Sigmoid colon (tissue), 7 donors: ENCODE data around the gene S100A5. TPM values are rescaled to one million over a fixed set of nuclear protein-coding genes. Genes with fewer than 3 reads are reported as not detected.
A peak's percentile ranks its signal among the peaks of the same experiment; 100 is the strongest.

ENCODE experiments used
- DNase-seq: peaks from one replicate; pipeline ENCODE4 v3.0.0-alpha.2; 2019
- H3K27ac ChIP-seq, 4 donors: fragments of 200-600 bp; sonication (generic); one replicate each; pipeline ENCODE4 v1.5.1; 2016 to 2019; ENCODE audit warnings: mild to moderate bottlenecking in 1 of 4
- H3K27me3 ChIP-seq, 3 donors: fragments of 200-600 bp; sonication (generic); one replicate each; pipeline ENCODE4 v1.5.1; 2019; ENCODE audit warnings: mild to moderate bottlenecking in 1 of 3
- H3K36me3 ChIP-seq, 4 donors: fragments of 200-600 bp; sonication (generic); one replicate each; pipeline ENCODE4 v1.5.1; 2016 to 2019
- H3K4me1 ChIP-seq, 4 donors: fragments of 200-600 bp; sonication (generic); one replicate each; pipeline ENCODE4 v1.5.1; 2017 to 2019
- H3K4me3 ChIP-seq, 4 donors: fragments of 200-600 bp; sonication (generic); one replicate each; pipeline ENCODE4 v1.5.1; 2017 to 2019; ENCODE audit warnings: mild to moderate bottlenecking in 2 of 4, moderate library complexity in 1 of 4
- H3K9me3 ChIP-seq, 4 donors: fragments of 200-600 bp in 3 of 4; sonication (generic) in 3 of 4; one replicate each; pipeline versions ENCODE4 v1.5.1 to v1.6.1; 2013 to 2019
- EP300 ChIP-seq, 4 donors: sonication (generic); formaldehyde crosslinking; IDR thresholded peaks; one replicate each; pipeline ENCODE4 v1.6.1; 2017; ENCODE audit warnings: antibody characterized with exemption in 4 of 4
- POLR2A ChIP-seq, 2 donors: fragments of 450-650 bp; IDR thresholded peaks; one replicate each; pipeline ENCODE4 v1.6.1; 2016; ENCODE audit warnings: antibody characterized with exemption in 2 of 2, mild to moderate bottlenecking in 2 of 2, moderate library complexity in 2 of 2
- POLR2AphosphoS5 ChIP-seq, 4 donors: sonication (generic); formaldehyde crosslinking; IDR thresholded peaks; one replicate each; pipeline ENCODE4 v1.6.1; 2017; ENCODE audit warnings: antibody characterized with exemption in 4 of 4
- WGBS, 2 donors: extraction: QIAGEN DNeasy Blood & Tissue Kit; methylation state at CpG; one replicate each; pipeline ENCODE4 v1.1.7; 2013; 5-methylcytosine and 5-hydroxymethylcytosine counted together
- intact Hi-C: fragments of 100-400 bp; cut with DNase I; formaldehyde crosslinking; loops from one replicate; pipeline ENCODE4 v1.15.1; 2023
- polyA plus RNA-seq, 3 donors: library from polyadenylated mRNA; stranded (reverse); fragments of 200-250 nt; gene quantifications; one replicate each; pipeline ENCODE4 v1.2.3, GENCODE V29; 2013
- total RNA-seq, 4 donors: library from RNA; depleted of rRNA; stranded (reverse); fragments of >200 nt; gene quantifications; one replicate each; pipeline ENCODE4 v1.1.0, GENCODE V29; 2016
- TF ChIP-seq, protein P1 (sequence below), 4 experiments: fragments of 450-650 bp in 3 of 4; fragments of 200-600 bp in 1 of 4; IDR thresholded peaks; one replicate each; pipeline ENCODE4 v1.5.1; 2016 to 2019; ENCODE audit warnings: antibody characterized with exemption in 4 of 4, mild to moderate bottlenecking in 3 of 4, moderate library complexity in 2 of 4
- donor health status: healthy with polysubstance abuse.
- donor health status: Bipolar disorder and iron deficiency.
- donor health status: healthy.

The S100A5 gene
- total and polyA plus RNA-seq, 7 donors, result not detected

DNA sequence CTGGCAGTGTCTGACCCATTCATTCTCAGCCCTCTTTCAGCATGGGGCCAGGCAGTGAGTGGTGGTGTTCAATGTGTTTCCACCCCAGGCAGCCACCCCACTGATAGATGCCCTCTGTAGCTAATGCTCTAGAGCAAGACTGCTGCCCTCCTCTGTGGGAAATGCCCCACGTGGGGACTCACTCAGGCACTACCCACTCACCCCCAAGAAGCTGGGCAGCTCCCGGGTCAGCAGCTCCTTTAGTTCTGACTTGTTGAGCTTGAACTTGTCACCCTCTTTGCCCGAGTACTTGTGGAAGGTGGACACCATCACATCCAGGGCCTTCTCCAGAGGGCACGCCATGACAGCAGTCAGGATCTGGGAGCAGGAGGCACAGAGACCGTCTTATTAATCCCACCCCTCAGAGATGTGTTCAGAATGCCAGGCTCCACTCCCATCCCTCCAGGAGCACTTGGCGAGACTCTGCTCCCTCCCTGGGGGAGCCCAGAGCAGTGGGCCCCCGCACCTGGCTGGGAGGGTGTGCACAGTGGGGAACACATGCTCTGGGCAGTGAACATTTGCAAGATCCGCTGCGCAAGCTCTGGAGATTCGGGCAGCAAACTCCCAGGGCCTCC is 3.8 kb upstream of the S100A5 start:
- intact Hi-C loops, result no loop called here
- no peak for DNase-seq
- Histone ChIP-seq H3K4me3 (peak overlapping the region; percentile 17 to 50 (median 39)), H3K27me3 (no peaks in the 10 kb centered on the region), H3K36me3 (no peaks in the 10 kb centered on the region), H3K27ac (peak overlapping the region; percentile 81 to 90 (median 89)), H3K9me3 (no peaks in the 10 kb centered on the region), H3K4me1 (peaks cover 0 to 75% (median 74%) of the 10 kb centered on the region in 4 donors)
- TF ChIP-seq, protein P1, sequence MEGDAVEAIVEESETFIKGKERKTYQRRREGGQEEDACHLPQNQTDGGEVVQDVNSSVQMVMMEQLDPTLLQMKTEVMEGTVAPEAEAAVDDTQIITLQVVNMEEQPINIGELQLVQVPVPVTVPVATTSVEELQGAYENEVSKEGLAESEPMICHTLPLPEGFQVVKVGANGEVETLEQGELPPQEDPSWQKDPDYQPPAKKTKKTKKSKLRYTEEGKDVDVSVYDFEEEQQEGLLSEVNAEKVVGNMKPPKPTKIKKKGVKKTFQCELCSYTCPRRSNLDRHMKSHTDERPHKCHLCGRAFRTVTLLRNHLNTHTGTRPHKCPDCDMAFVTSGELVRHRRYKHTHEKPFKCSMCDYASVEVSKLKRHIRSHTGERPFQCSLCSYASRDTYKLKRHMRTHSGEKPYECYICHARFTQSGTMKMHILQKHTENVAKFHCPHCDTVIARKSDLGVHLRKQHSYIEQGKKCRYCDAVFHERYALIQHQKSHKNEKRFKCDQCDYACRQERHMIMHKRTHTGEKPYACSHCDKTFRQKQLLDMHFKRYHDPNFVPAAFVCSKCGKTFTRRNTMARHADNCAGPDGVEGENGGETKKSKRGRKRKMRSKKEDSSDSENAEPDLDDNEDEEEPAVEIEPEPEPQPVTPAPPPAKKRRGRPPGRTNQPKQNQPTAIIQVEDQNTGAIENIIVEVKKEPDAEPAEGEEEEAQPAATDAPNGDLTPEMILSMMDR (IDR thresholded peaks at IDR 0.05), result no peak
- TF ChIP-seq POLR2AphosphoS5 (IDR thresholded peaks at IDR 0.05) (no peak), POLR2A (IDR thresholded peaks at IDR 0.05) (no peak), EP300 (IDR thresholded peaks at IDR 0.05) (no peak)
- 27 to 56% methylated on average over 10 of the region's 10 CpGs for WGBS, 2 donors

DNA sequence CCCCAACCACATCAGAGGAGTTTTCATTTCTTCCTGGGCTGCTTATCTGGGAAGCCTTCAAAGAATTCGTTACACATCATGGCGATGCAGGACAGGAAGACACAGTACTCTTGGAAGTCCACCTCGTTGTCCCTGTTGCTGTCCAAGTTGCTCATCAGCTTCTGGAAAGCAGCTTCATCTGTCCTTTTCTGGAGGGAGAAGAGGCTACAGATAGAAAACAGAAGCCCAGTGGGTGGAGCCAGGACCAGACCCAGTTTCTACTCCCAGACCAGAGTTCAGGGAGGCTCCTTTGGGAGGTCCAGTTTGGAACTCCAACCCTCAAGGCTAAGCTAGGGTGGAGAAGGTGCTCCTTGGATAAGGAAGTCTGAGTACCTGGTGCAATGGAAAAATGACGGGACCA is 3.0 kb upstream of the S100A5 start:
- Histone ChIP-seq H3K27ac (peak overlapping the region; percentile 81 to 90 (median 89)), H3K9me3 (no peaks in the 10 kb centered on the region), H3K36me3 (no peaks in the 10 kb centered on the region), H3K27me3 (no peaks in the 10 kb centered on the region), H3K4me1 (peaks cover 0 to 66% (median 66%) of the 10 kb centered on the region in 4 donors), H3K4me3 (peak overlapping the region in 3 of 4 donors; percentile 34 to 50 (median 44))
- peak; percentile 73 for DNase-seq
- 79 to 88% methylated on average over 4 of the region's 4 CpGs for WGBS, 2 donors
- intact Hi-C loops, result no loop called here
- TF ChIP-seq POLR2AphosphoS5 (IDR thresholded peaks at IDR 0.05) (peak in 3 of 4 donors; percentile 25 to 40 (median 38)), EP300 (IDR thresholded peaks at IDR 0.05) (no peak)

DNA sequence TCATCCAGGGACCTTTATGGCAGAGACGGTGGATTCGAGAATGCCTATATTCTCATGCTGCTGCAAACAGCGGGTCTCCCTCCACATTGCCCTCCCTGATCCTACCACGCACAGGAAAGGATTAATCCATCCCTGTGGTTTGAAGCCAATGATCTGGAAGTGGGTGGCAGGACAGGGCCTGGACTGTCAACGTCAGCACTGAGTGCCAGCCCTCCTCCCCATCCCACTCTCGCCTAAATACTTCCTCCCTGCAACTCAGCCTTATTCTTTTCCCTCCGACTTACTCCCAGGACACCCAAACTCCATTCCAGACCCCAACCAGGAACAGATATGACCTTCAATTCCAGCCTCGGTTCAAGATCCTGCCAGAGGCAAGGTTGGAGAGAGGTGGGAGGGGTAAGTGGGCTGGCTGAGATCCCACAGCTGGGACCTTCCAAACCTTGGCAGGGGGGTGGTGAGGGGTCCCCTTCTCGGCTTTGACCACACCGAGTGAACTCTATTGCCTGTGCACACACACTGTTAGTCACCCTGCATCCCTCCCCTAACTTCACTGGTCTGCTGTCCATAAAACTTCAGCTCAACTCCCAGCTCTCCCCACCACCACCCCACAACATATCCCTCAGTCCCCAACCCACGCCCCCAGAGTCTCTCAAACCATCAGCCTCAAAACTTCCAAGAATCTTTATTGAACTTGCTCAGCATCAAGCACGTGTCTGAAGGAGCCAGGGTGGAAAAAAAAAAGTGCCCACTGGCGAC is 2.4 kb upstream of the S100A5 start:
- Histone ChIP-seq H3K4me3 (peak overlapping the region in 1 of 4 donors; percentile 50), H3K4me1 (peaks cover 0 to 60% (median 60%) of the 10 kb centered on the region in 4 donors), H3K27me3 (no peaks in the 10 kb centered on the region), H3K36me3 (no peaks in the 10 kb centered on the region), H3K27ac (peak overlapping the region; percentile 81 to 90 (median 89)), H3K9me3 (no peaks in the 10 kb centered on the region)
- WGBS, 2 donors, result 77 to 87% methylated on average over 13 of the region's 13 CpGs
- intact Hi-C loops, result no loop called here
- no peak for DNase-seq
- TF ChIP-seq POLR2AphosphoS5 (IDR thresholded peaks at IDR 0.05) (no peak), POLR2A (IDR thresholded peaks at IDR 0.05) (no peak), EP300 (IDR thresholded peaks at IDR 0.05) (no peak)
- TF ChIP-seq, protein P1 (IDR thresholded peaks at IDR 0.05), result no peak

DNA sequence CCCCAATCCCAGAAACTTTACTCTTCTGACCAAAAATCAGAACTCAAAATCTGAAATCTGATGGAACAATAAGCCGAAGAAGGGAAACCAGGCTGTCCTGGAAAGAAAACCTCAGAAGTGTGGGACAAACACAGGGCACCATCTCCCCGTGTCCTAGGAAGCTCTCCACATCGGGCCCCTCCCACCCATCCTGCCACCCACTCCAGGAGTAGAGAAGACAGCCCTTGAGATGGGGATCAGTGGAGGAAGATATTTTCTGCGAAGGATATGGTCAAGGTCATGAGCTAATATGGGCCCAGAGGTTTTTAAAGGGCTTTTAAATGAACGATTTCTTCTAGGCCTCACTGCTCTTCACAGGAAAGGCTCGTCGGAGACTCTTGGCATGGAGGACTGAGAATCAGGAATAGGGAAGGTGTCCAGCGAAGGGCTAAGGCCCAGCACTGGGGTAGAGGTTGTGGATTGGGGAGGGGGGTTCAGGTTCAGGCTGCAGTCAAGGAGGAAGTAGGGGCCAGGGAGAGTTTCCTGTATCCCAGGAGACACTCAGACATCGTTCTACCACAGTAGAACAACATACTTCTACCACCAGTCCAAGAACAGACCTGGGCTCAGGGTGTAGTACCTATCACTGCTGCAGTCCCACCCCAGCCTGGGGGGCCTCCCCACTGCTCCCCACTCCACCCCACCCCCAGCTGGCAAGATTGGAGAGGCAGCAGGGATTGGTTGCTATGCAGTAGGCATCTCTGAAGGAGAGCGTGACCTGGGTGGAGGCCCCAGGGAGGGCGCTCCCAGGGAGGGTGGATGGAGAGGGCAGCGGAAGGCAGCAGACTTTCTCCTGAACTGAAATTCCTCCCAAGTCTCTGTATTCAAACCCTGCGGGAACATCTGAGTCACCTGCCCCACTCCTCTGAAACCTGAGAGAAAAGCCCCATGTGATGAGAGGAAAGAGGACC is 1.2 kb upstream of the S100A5 start:
- WGBS, 2 donors, result 84 to 87% methylated on average over 13 of the region's 13 CpGs
- Histone ChIP-seq H3K9me3 (no peaks in the 10 kb centered on the region), H3K27ac (peak overlapping the region; percentile 53 to 90 (median 89)), H3K36me3 (no peaks in the 10 kb centered on the region), H3K4me3 (no peak overlapping the region), H3K27me3 (no peaks in the 10 kb centered on the region), H3K4me1 (peaks cover 0 to 50% (median 49%) of the 10 kb centered on the region in 4 donors)
- TF ChIP-seq POLR2AphosphoS5 (IDR thresholded peaks at IDR 0.05) (no peak), POLR2A (IDR thresholded peaks at IDR 0.05) (no peak), EP300 (IDR thresholded peaks at IDR 0.05) (no peak)
- TF ChIP-seq, protein P1 (IDR thresholded peaks at IDR 0.05), result no peak
- no peak for DNase-seq
- intact Hi-C loops, result no loop called here
